Measurements from ENCODE around the gene PTPRD.
A peak's percentile ranks its signal among the peaks of the same experiment; 100 is the strongest.

Gene PTPRD

GRCh38 chr9:9847750-9848149 lies 765.1 kb downstream of the PTPRD start:
- no peak for DNase-seq

- DNase-seq, result no peak
Observed at GRCh38 chr9:9846557-9846956, 766.2 kb downstream of the PTPRD start.

GRCh38 chr9:9820436-9820835 lies 792.4 kb downstream of the PTPRD start:
- no peak for DNase-seq

GRCh38 chr9:9819886-9820285 lies 792.9 kb downstream of the PTPRD start:
- no peak for DNase-seq

GRCh38 chr9:9817176-9817575 lies 795.6 kb downstream of the PTPRD start:
- no peak for DNase-seq

GRCh38 chr9:9804109-9804508 lies 808.7 kb downstream of the PTPRD start:
- no peak for DNase-seq

GRCh38 chr9:9799287-9799686 lies 813.5 kb downstream of the PTPRD start:
- no peak for DNase-seq

GRCh38 chr9:9792144-9792857 lies 820.5 kb downstream of the PTPRD start:
- no peak for DNase-seq

- DNase-seq, result no peak
Observed at GRCh38 chr9:9791611-9792010, 821.2 kb downstream of the PTPRD start.

GRCh38 chr9:9790216-9790872 lies 822.5 kb downstream of the PTPRD start:
- peak; percentile 11 for DNase-seq

GRCh38 chr9:9783711-9784110 lies 829.1 kb downstream of the PTPRD start:
- DNase-seq, result no peak

GRCh38 chr9:9783211-9783610 lies 829.6 kb downstream of the PTPRD start:
- DNase-seq, result no peak

GRCh38 chr9:9778293-9778692 lies 834.5 kb downstream of the PTPRD start:
- DNase-seq, result no peak

- DNase-seq, result no peak
Observed at GRCh38 chr9:9774471-9774870, 838.3 kb downstream of the PTPRD start.

GRCh38 chr9:9771314-9771713 lies 841.5 kb downstream of the PTPRD start:
- DNase-seq, result no peak

- DNase-seq, result no peak
Observed at GRCh38 chr9:9764821-9765220, 848.0 kb downstream of the PTPRD start.

- DNase-seq, result no peak
Observed at GRCh38 chr9:9754186-9754585, 858.6 kb downstream of the PTPRD start.

- no peak for DNase-seq
Observed at GRCh38 chr9:9753266-9753665, 859.5 kb downstream of the PTPRD start.

- no peak for DNase-seq
Observed at GRCh38 chr9:9752722-9753121, 860.1 kb downstream of the PTPRD start.

- no peak for DNase-seq
Observed at GRCh38 chr9:9751996-9752395, 860.8 kb downstream of the PTPRD start.

GRCh38 chr9:9750719-9751118 lies 862.1 kb downstream of the PTPRD start:
- DNase-seq, result no peak

- DNase-seq, result no peak
Observed at GRCh38 chr9:9749591-9749990, 863.2 kb downstream of the PTPRD start.

GRCh38 chr9:9747787-9748186 lies 865.0 kb downstream of the PTPRD start:
- DNase-seq, result no peak

- no peak for DNase-seq
Observed at GRCh38 chr9:9746826-9747225, 866.0 kb downstream of the PTPRD start.

GRCh38 chr9:9743822-9744221 lies 869.0 kb downstream of the PTPRD start:
- no peak for DNase-seq
